Prostate gland (tissue), 2 donors: ENCODE data around the gene DHRS1. TPM values are rescaled to one million over a fixed set of nuclear protein-coding genes. Genes with fewer than 3 reads are reported as not detected.

Experiments
- DNase-seq: peaks from one replicate; pipeline ENCODE4 v3.0.0-alpha.2; 2019; ENCODE audit warnings: low spot score
- H3K27ac ChIP-seq, 2 donors: fragments of 200-600 bp; sonication (generic); 2 replicates each; pipeline ENCODE4 v1.5.1; 2017 to 2019
- H3K27me3 ChIP-seq: fragments of 200-600 bp; sonication (generic); replicated peaks from 2 replicates; pipeline ENCODE4 v1.5.1; 2019; ENCODE audit not compliant: insufficient read depth
- H3K36me3 ChIP-seq, 2 donors: fragments of 200-600 bp; sonication (generic); 1 replicate in 1 of 2; 2 replicates in 1 of 2; pipeline versions ENCODE4 v1.5.1 to v1.8.1; 2017 to 2019
- H3K4me1 ChIP-seq: fragments of 200-600 bp; sonication (generic); replicated peaks from 2 replicates; pipeline ENCODE4 v1.5.1; 2019
- H3K4me3 ChIP-seq, 2 donors: fragments of 200-600 bp; sonication (generic); 2 replicates each; pipeline ENCODE4 v1.5.1; 2017 to 2019
- H3K9me3 ChIP-seq: fragments of 200-600 bp; sonication (generic); 2 replicates; pipeline ENCODE4 v1.5.1; 2017
- CTCF ChIP-seq, 4 experiments: fragments of 200-600 bp in 2 of 4; fragments of 450-650 bp in 2 of 4; sonication (generic) in 2 of 4; IDR thresholded peaks; 1 replicate in 3 of 4; 2 replicates in 1 of 4; pipeline ENCODE4 v1.5.1; 2016 to 2019; ENCODE audit warnings: antibody characterized with exemption in 4 of 4, mild to moderate bottlenecking in 2 of 4, moderate library complexity in 2 of 4
- POLR2A ChIP-seq: fragments of 450-650 bp; IDR thresholded peaks from one replicate; pipeline ENCODE4 v1.6.1; 2016; ENCODE audit warnings: antibody characterized with exemption, mild to moderate bottlenecking
- POLR2AphosphoS5 ChIP-seq: sonication (generic); formaldehyde crosslinking; IDR thresholded peaks from one replicate; pipeline ENCODE4 v1.6.1; 2017; ENCODE audit warnings: antibody characterized with exemption
- WGBS: methylation state at CpG from one replicate; pipeline ENCODE4 v1.1.5; 2018; 5-methylcytosine and 5-hydroxymethylcytosine counted together
- intact Hi-C: fragments of 100-400 bp; cut with DNase I; formaldehyde crosslinking; loops from one replicate; pipeline ENCODE4 v1.14.2; 2022
- total RNA-seq, 2 donors: library from RNA; depleted of rRNA; stranded (reverse); fragments of >200 nt; gene quantifications; one replicate each; pipeline ENCODE4 v1.1.0, GENCODE V29; 2016

DHRS1 gene
- total RNA-seq, 2 donors from 2014 or later, result 16.9 to 74.0 TPM

GRCh38 chr14:24293525-24293924 is 6.1 kb downstream of the DHRS1 start:
- no peak overlapping the region for H3K4me3 ChIP-seq
- TF ChIP-seq POLR2A, result no peak
- no peak for TF ChIP-seq POLR2AphosphoS5
- TF ChIP-seq CTCF (IDR thresholded peaks at IDR 0.05), result no peak
- no peak for DNase-seq
- 92% methylated on average over 2 of the region's 2 CpGs for WGBS
- H3K9me3 ChIP-seq, result no peaks in the 10 kb centered on the region
- no peaks in the 10 kb centered on the region for H3K27me3 ChIP-seq
- peaks cover 1% of the 10 kb centered on the region for H3K4me1 ChIP-seq
- H3K36me3 ChIP-seq, result no peaks in the 10 kb centered on the region
- intact Hi-C loops, result no loop called here
- no peak overlapping the region for H3K27ac ChIP-seq

- no peaks in the 10 kb centered on the region for H3K27me3 ChIP-seq
- no peaks in the 10 kb centered on the region for H3K9me3 ChIP-seq
- no peaks in the 10 kb centered on the region for H3K36me3 ChIP-seq
- H3K27ac ChIP-seq, result no peak overlapping the region
- 91% methylated on average over 11 of the region's 11 CpGs for WGBS
- no peak for DNase-seq
- intact Hi-C loops, result no loop called here
- no peak for TF ChIP-seq POLR2A
- TF ChIP-seq POLR2AphosphoS5, result no peak
- TF ChIP-seq CTCF (IDR thresholded peaks at IDR 0.05), result no peak
- no peak overlapping the region for H3K4me3 ChIP-seq
- no peaks in the 10 kb centered on the region for H3K4me1 ChIP-seq
Observed at GRCh38 chr14:24292118-24292807, 7.3 kb downstream of the DHRS1 start.

- Histone ChIP-seq H3K4me1 (no peaks in the 10 kb centered on the region), H3K4me3 (no peak overlapping the region), H3K36me3 (no peaks in the 10 kb centered on the region), H3K9me3 (no peaks in the 10 kb centered on the region), H3K27me3 (no peaks in the 10 kb centered on the region), H3K27ac (no peak overlapping the region)
- no peak for DNase-seq
- intact Hi-C loops, result no loop called here
- TF ChIP-seq CTCF (IDR thresholded peaks at IDR 0.05) (no peak), POLR2A (no peak), POLR2AphosphoS5 (no peak)
- 91% methylated on average over 3 of the region's 3 CpGs for WGBS
Observed at GRCh38 chr14:24291446-24292117, 8.0 kb downstream of the DHRS1 start.

GRCh38 chr14:24290746-24291145 is 8.8 kb downstream of the DHRS1 start:
- intact Hi-C loops, result no loop called here
- no peak for DNase-seq
- TF ChIP-seq POLR2A, result no peak
- no peak for TF ChIP-seq CTCF (IDR thresholded peaks at IDR 0.05)
- TF ChIP-seq POLR2AphosphoS5, result no peak
- Histone ChIP-seq H3K27me3 (no peaks in the 10 kb centered on the region), H3K36me3 (no peaks in the 10 kb centered on the region), H3K27ac (no peak overlapping the region), H3K4me3 (no peak overlapping the region), H3K9me3 (no peaks in the 10 kb centered on the region), H3K4me1 (no peaks in the 10 kb centered on the region)
- WGBS, result 89% methylated on average over 9 of the region's 9 CpGs
